Epithelial cell of esophagus (primary cell): ENCODE measurements around the gene ADGRD1.

Experiments used
- DNase-seq: peaks from one replicate; pipeline ENCODE4 v3.0.0; 2010; ENCODE audit warnings: low read depth
- H3K4me3 ChIP-seq: 2 replicates; pipeline ENCODE4 v1.5.1; 2011; ENCODE audit warnings: mild to moderate bottlenecking, low read length, control low read depth
- CTCF ChIP-seq: IDR thresholded peaks from 2 replicates; pipeline ENCODE4 v1.5.1; 2011; ENCODE audit warnings: low read depth, mild to moderate bottlenecking, low read length, control low read depth, inconsistent platforms; ENCODE audit not compliant: insufficient read depth; ENCODE audit errors: missing control alignments

Gene ADGRD1

GRCh38 chr12:130972586-130972950, 18.9 kb downstream of the ADGRD1 start:
- DNase-seq, result no peak
- no peak overlapping the region for H3K4me3 ChIP-seq
- TF ChIP-seq CTCF, result no peak

- TF ChIP-seq CTCF, result no peak
- H3K4me3 ChIP-seq, result no peak overlapping the region
- DNase-seq, result no peak
Observed at GRCh38 chr12:130973109-130973508, 19.4 kb downstream of the ADGRD1 start.

- no peak for DNase-seq
- H3K4me3 ChIP-seq, result no peak overlapping the region
- TF ChIP-seq CTCF, result no peak
Observed at GRCh38 chr12:130973906-130974305, 20.2 kb downstream of the ADGRD1 start.

- H3K4me3 ChIP-seq, result no peak overlapping the region
- DNase-seq, result no peak
- TF ChIP-seq CTCF, result no peak
Observed at GRCh38 chr12:130975116-130975515, 21.4 kb downstream of the ADGRD1 start.

- no peak for TF ChIP-seq CTCF
- DNase-seq, result no peak
- no peak overlapping the region for H3K4me3 ChIP-seq
Observed at GRCh38 chr12:130976171-130976720, 22.5 kb downstream of the ADGRD1 start.

GRCh38 chr12:130977046-130977742, 23.5 kb downstream of the ADGRD1 start:
- no peak for DNase-seq
- no peak for TF ChIP-seq CTCF
- H3K4me3 ChIP-seq, result no peak overlapping the region

GRCh38 chr12:130977743-130978095, 24.0 kb downstream of the ADGRD1 start:
- TF ChIP-seq CTCF, result no peak
- no peak overlapping the region for H3K4me3 ChIP-seq
- no peak for DNase-seq
